Activated T-cell treated with anti-CD3 and anti-CD28 coated beads, Interleukin-2, amount 50 U/mL, for 4 hours (primary cell): ENCODE data around the gene TBC1D7. TPM values are rescaled to one million over a fixed set of nuclear protein-coding genes. Genes with fewer than 3 reads are reported as not detected.
A peak's percentile ranks its signal among the peaks of the same experiment; 100 is the strongest.

Experiments used
- ATAC-seq, 2 donors: fragments of 200-7000 bp; cut with Tn5 transposase; one replicate each; pipeline ENCODE4 v1.10.0; 2021
- DNase-seq: peaks from one replicate; pipeline ENCODE4 v3.0.0-alpha.2; 2020
- H3K27me3 Mint-ChIP-seq: one replicate; pipeline ENCODE4 v1.8.0; 2021; ENCODE audit warnings: low read depth, mixed read lengths
- H3K36me3 Mint-ChIP-seq: one replicate; pipeline ENCODE4 v1.8.0; 2022; ENCODE audit warnings: mixed read lengths; ENCODE audit not compliant: insufficient read depth
- H3K4me1 Mint-ChIP-seq: one replicate; pipeline ENCODE4 v1.8.0; 2021; ENCODE audit warnings: low read depth, mixed read lengths
- H3K4me3 Mint-ChIP-seq: one replicate; pipeline ENCODE4 v1.8.0; 2021; ENCODE audit warnings: mild to moderate bottlenecking, moderate library complexity, mixed read lengths
- H3K9me3 Mint-ChIP-seq: one replicate; pipeline ENCODE4 v1.8.0; 2021; ENCODE audit warnings: mixed read lengths
- total RNA-seq, 3 donors: library from RNA; stranded (reverse); gene quantifications; one replicate each; pipeline ENCODE4 v1.2.1, GENCODE V29; 2021

The TBC1D7 gene
- total RNA-seq, 3 donors from 2014 or later, result 12.9 to 18.4 (median 15.5) TPM

DNA sequence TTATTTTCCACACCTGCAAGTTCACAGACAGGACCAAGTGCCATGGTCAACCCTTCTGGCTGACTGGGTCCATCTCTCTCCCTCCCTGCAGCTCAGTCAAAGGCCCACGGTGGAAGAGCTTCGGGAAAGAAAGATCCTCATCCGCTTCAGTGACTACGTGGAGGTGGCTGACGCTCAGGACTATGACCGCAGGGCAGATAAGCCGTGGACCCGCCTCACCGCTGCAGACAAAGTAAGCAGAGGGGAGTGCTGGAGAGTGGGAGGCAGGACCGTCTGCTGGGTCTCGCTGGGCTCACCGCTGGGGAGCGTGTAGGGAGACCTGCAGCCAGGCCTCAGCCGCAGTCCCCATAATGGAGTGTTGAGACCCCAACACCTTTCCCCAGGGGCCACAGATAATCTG, 45.0 kb downstream of the TBC1D7 start:
- no peak overlapping the region for H3K4me3 Mint-ChIP-seq
- H3K27me3 Mint-ChIP-seq, result no peaks in the 10 kb centered on the region
- ATAC-seq, result no peak
- DNase-seq, result no peak
- H3K9me3 Mint-ChIP-seq, result peaks cover 13% of the 10 kb centered on the region
- peaks cover 2% of the 10 kb centered on the region for H3K36me3 Mint-ChIP-seq
- no peaks in the 10 kb centered on the region for H3K4me1 Mint-ChIP-seq

DNA sequence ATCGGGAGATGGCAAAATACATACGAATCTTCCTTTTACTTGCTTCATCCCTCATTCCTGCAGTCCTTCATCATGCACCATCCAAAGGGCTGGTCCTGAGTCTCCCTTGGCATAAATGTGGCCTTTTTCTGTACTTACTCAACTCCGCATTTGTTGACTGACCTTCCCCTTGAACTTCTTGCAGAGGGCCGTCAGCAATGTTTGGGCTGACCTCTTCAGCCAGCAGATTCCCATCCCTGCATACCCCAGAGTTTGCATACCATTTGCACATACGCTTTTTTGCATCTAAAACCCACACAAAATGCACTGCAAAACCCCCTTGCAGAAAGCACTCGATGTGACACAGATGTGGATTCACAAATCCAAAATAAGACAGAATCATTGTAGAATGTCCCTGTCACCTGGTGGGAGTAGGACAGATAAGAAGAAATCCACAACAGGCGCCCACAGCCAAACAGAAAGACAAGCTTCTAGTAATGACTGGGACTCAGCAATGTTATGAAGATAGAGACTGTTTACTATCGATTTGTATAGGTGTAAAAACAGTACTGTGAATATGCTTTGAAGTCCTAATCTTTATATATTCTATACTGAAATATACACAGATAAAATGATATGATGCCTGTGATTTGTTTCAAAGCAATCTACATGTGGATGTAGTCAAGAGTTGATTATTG, 45.8 kb downstream of the TBC1D7 start:
- Mint-ChIP-seq H3K4me3 (no peak overlapping the region), H3K9me3 (peaks cover 13% of the 10 kb centered on the region), H3K36me3 (peaks cover 2% of the 10 kb centered on the region), H3K4me1 (peaks cover 2% of the 10 kb centered on the region), H3K27me3 (no peaks in the 10 kb centered on the region)
- DNase-seq (no peak), ATAC-seq (peak in 1 of 2 donors; percentile 23)

DNA sequence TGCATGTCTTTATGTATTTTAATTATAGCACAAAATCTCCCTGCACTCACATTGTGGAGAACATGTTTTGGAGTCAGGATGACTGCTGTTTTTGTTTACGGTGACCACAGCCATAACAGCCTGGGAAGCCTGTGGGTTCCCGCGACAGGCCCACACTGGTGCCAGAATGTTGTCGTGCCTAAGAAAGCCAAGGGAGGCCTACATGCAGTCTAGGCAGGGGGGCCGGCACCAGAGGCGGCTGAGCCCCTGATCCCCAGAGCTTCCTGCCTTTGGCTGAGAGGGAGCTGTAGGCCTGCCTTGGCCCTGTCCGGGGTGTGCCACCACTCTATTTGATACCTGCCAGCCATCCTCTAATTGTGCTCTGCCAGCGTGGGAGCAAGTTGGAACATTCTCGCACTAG, 46.7 kb downstream of the TBC1D7 start:
- H3K4me1 Mint-ChIP-seq, result peaks cover 2% of the 10 kb centered on the region
- no peak for DNase-seq
- peaks cover 10% of the 10 kb centered on the region for H3K9me3 Mint-ChIP-seq
- no peaks in the 10 kb centered on the region for H3K36me3 Mint-ChIP-seq
- H3K4me3 Mint-ChIP-seq, result no peak overlapping the region
- H3K27me3 Mint-ChIP-seq, result no peaks in the 10 kb centered on the region
- ATAC-seq, result no peak

DNA sequence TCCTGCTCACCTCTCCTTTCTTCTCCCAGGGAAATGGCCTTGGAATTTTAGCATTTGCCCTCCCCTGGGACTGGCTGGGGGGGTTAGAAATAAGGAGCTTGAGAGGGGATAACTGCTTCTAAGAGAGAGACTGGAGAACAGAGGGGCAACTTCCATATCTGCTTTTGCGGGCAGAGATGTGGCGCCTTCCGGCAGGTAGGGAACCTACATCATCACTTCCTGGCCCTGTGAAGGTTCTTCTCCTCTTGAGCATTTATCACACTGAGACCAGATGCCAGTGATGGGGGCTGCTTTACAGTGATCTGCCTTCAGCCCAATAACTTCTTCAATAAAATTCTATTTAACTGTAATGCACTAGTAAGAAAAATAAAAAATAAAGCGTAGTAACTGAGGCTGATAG, 48.1 kb downstream of the TBC1D7 start:
- ATAC-seq, result no peak
- H3K9me3 Mint-ChIP-seq, result no peaks in the 10 kb centered on the region
- no peaks in the 10 kb centered on the region for H3K27me3 Mint-ChIP-seq
- no peak overlapping the region for H3K4me3 Mint-ChIP-seq
- peaks cover 5% of the 10 kb centered on the region for H3K4me1 Mint-ChIP-seq
- H3K36me3 Mint-ChIP-seq, result no peaks in the 10 kb centered on the region
- DNase-seq, result no peak

DNA sequence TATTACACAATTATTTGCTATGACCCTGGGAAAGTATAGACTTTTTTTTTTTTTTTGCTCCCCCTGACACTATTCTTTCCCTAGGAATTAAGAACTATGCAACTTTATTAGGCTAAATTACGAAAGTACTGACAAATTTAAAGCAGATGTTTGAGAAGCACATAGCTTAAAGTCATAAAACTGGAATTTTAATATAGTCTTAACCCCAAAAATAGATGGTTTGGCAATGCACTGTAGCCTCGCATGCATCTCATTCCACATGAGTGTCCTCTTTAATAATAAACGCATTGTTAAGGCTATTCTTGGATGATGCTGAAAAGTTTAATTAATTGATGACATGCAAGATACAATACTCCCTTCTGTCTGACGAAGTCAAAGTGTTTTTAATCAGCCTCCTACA, 49.3 kb downstream of the TBC1D7 start:
- H3K9me3 Mint-ChIP-seq, result no peaks in the 10 kb centered on the region
- no peaks in the 10 kb centered on the region for H3K27me3 Mint-ChIP-seq
- no peaks in the 10 kb centered on the region for H3K36me3 Mint-ChIP-seq
- DNase-seq (no peak), ATAC-seq (no peak)
- no peak overlapping the region for H3K4me3 Mint-ChIP-seq
- peaks cover 13% of the 10 kb centered on the region for H3K4me1 Mint-ChIP-seq

DNA sequence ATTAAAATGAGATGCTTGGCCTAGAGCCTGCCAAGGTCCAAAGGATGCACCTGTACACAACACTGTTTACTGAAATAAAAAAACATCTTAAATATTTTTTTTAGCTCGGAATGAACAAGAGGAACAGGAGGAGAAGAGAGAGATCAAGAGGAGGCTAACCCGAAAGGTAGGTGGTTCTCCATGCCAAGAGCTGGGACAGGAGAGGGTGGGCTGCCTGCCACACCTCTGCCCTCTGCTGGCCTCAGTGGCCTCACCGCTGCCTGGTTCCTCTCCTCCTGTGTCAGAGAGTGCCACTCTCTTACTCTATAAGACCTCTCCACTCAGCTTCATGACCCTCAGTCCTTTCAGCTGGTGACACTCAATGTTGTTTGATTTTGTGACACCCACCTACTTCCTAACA, 50.2 kb downstream of the TBC1D7 start:
- ATAC-seq, result no peak
- no peaks in the 10 kb centered on the region for H3K27me3 Mint-ChIP-seq

DNA sequence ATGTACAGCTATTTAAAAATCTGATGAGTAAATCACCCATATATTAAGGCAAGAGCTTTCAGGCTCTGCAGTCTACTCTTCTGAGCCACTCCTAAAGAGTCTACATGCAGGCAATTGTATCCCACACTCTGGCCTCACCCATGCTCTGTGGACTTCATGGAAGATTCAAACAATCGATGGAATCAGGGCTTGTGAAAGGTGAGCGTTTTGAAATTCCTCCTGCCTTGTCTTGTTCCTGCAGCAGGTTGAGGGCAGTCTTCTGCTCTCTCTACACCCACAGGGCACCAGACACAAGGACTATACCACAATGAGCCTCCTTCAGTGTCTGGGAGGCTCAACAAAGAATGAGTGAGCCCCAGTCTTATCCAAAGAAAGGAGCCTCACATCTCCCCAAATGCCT, 51.1 kb downstream of the TBC1D7 start:
- Mint-ChIP-seq H3K4me1 (peaks cover 27% of the 10 kb centered on the region), H3K9me3 (no peaks in the 10 kb centered on the region), H3K36me3 (no peaks in the 10 kb centered on the region), H3K4me3 (no peak overlapping the region), H3K27me3 (no peaks in the 10 kb centered on the region)
- ATAC-seq, result no peak
- DNase-seq, result no peak

More for the DNA sequence above, 50.2 kb downstream of the TBC1D7 start:
- no peak for DNase-seq
- no peak overlapping the region for H3K4me3 Mint-ChIP-seq
- H3K9me3 Mint-ChIP-seq, result no peaks in the 10 kb centered on the region
- peaks cover 21% of the 10 kb centered on the region for H3K4me1 Mint-ChIP-seq
- H3K36me3 Mint-ChIP-seq, result no peaks in the 10 kb centered on the region

DNA sequence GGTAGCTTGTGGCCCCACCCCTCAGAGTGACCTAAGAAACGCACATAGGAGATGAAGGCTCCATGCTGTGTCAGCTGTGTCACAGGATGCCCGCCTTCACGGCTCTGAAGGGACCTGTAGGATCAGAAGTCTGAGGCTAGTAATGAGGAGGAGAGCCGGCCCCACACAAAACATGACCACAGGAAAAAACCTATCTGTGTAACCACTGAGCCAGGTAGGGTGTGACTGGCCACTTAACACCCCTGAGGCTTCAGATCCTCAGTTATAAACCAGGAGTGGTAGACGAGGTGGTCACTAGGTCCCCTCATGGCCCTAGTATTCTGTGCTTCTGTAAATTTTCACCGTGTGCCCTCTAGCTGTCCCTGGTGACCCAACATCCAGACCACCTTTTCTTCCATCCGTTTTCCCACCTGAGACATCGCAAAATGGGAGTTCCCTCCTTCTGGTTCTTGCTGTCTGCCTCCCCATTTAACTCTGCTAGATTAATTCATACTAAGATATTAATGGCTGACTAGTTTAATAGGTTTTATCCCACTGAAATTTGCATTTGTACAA, 52.8 kb downstream of the TBC1D7 start:
- Mint-ChIP-seq H3K4me3 (no peak overlapping the region), H3K36me3 (no peaks in the 10 kb centered on the region)

DNA sequence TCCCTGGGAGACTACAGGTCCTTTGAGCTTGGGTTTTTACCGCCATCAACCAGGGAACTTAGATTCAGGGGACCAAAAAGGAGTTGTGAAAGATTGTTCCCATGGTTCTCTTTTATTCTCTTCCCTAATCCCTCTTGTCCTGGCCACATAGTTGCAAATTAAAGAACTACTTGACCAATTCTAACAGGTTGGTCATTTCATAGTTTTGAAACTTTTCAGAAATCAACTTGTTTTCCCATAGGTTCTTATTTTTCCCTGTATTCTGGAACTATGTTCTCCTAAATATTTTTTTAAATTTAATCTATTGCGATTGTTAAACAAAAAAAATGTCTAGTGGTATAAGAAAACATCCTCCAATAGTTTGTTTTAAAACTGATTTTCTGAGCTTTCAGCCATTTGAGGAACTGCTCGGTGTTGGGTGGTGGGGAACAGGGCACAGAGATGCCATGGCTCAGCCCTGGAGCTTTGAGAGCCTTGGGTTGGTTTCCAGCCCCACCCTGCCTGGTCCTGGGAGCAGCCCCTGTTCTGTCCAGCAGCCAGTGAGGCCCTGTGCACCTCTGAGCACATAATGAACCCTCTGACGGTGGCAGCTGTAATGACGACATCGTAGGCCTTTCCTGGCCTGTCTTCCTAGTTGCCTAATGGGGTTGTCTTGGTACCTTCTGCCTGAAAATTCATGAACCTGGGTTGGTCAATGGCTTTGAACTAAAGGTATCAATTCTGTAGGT, 53.5 kb downstream of the TBC1D7 start:
- Mint-ChIP-seq H3K9me3 (no peaks in the 10 kb centered on the region), H3K4me3 (peak overlapping the region; percentile 63), H3K27me3 (no peaks in the 10 kb centered on the region), H3K36me3 (no peaks in the 10 kb centered on the region), H3K4me1 (peaks cover 30% of the 10 kb centered on the region)
- no peak for DNase-seq
- no peak for ATAC-seq

More for the DNA sequence above, 52.8 kb downstream of the TBC1D7 start:
- no peak for ATAC-seq
- Mint-ChIP-seq H3K9me3 (no peaks in the 10 kb centered on the region), H3K4me1 (peaks cover 30% of the 10 kb centered on the region), H3K27me3 (no peaks in the 10 kb centered on the region)
- no peak for DNase-seq

DNA sequence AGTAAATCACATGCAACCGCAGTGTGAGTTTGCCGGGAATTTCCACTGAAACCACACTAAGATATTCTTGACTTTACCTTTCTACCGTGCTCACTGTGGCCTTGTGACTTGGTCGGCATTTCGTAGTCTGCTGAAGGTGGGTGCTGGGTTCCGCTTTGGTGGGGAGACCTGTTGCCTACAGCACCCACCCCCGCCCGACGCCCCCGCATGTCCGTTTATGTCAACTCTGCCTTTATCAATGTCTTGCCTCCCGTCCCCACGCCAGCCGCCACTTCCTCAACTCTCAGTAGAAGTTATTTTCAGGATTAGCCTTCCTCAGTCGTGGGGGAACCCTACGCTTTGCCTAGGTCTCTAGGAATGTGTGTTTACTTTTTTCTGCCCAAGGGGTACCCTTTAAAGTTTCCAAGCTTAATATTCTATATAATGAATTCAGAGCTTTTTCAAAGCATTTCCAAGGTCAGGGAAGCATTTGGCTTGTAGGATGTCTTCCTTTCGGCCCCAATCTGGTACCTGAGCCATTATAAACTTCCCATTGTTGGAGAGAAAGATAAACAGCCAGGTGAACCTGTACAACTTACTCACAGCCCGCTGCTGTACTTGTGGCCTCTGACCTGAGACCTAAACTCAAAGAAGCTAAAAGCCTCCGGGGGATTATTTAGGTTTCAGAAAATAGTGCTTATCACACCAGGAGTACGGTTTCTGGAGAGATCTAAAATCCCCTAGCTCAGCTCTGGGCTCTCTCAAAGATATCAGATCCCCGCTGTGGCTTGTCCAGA, 54.2 kb downstream of the TBC1D7 start:
- Mint-ChIP-seq H3K4me1 (peaks cover 30% of the 10 kb centered on the region), H3K4me3 (peak overlapping the region; percentile 63), H3K9me3 (no peaks in the 10 kb centered on the region), H3K36me3 (no peaks in the 10 kb centered on the region), H3K27me3 (no peaks in the 10 kb centered on the region)
- DNase-seq (peak; percentile 77), ATAC-seq (peak; percentile 96)

DNA sequence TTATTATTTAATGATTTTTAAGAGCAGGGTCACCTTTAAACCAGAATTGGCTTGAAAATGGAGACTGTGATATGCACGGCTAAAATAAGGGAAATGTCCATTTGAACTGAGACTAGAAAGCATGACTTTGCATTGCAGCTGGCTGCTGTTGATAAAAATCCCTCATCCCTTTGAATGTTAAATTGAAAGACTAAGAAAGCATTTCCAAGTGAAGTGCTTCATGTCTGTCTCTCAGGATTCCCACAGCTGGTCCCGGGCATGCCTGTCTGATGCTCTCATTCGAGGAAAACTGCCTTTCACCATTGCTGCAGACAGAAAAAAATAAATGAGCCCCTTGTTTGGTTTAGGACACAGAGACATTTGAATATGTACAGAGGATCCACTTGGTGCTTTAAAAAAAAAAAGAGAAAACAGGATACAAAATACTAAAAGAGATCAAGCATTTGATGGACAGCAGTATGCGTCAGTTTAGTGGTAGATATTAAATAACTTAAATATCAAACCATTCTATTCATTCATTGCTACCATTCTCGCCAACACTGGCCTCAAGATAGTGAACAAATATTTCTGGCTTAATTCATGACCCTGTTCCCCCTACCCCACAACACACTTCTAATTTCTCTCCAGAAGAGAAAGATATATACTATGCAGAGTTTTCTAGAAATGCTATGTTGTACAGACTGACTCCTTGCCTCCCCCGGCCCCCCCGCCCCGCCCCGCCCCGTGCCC, 55.0 kb downstream of the TBC1D7 start:
- Mint-ChIP-seq H3K9me3 (no peaks in the 10 kb centered on the region), H3K27me3 (no peaks in the 10 kb centered on the region), H3K4me1 (peaks cover 30% of the 10 kb centered on the region), H3K4me3 (peak overlapping the region; percentile 63), H3K36me3 (no peaks in the 10 kb centered on the region)
- no peak for DNase-seq
- ATAC-seq, result no peak

DNA sequence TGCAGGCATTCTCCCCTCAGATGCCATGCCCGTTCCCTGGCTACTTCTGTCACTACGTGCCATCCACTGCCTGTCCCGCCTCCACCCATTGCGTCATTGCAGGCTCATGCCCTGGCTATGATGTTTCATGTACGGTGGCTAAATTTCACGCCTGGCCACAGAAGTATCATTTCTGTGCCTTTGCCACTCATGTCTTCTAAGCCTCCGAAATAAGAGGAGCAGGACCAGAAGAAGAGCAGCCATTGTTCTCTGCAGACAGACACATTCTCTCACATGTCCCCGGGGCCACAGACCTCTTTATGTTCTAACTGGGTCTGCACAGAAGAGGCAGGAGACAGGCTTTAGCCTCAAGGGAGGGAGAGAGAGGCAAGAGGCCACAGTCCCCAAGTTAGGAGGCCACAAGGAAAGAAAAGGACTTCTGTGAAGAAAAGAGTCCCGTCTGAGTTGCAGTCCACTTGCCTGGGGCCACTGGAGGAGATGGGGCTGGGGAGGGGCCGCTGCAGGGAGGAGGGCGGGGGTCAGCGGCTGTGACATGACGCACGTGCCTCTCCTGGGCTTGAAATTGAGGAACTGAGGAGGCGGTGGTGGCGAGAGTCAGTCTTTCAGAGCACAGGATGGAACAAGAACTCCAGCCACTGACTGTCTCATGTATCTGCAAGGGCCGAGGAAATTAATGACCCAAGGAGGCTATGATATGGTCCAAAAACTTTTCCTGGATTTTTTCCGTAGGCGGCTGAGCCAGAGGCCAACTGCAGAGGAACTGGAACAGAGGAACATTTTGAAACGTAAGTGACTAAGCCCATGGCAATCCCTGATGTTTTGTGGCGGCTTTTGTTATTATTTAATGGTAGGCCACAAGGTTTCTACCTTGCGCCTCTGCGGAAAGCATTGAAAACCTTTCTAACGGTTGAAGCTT, 55.9 kb downstream of the TBC1D7 start:
- ATAC-seq (no peak), DNase-seq (no peak)
- H3K27me3 Mint-ChIP-seq, result no peaks in the 10 kb centered on the region
- peak overlapping the region; percentile 63 for H3K4me3 Mint-ChIP-seq
- H3K9me3 Mint-ChIP-seq, result no peaks in the 10 kb centered on the region
- no peaks in the 10 kb centered on the region for H3K36me3 Mint-ChIP-seq
- H3K4me1 Mint-ChIP-seq, result peaks cover 29% of the 10 kb centered on the region

DNA sequence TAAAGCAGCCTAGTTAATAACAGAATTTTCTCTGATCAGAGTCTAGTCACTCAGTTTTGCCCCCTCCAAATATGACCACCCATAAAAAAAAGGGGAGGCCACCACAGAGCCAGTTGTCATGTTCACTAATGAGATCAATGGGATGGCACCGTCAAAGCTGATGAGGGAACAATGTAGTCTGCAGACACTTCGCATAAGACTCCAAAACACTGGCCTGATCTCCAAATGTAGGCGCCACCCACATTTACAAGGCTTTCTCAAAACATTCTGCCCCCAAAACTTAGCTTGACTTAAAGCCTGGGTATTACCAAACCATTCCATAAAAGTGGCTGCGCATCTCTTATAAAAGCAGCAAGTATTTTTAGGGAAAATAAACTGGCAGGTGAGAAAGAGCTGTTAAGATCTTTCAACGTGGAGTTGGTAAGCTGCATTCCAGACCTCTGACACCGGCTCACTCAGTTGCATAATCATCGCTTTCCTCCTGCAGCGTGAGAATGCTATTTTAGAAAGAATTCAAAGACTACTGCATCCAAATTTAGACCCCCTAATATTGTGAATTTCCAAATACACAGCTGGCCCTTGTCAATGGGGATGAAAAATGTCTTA, 59.3 kb downstream of the TBC1D7 start:
- H3K36me3 Mint-ChIP-seq, result peaks cover 5% of the 10 kb centered on the region
- ATAC-seq, result no peak
- no peaks in the 10 kb centered on the region for H3K27me3 Mint-ChIP-seq
- DNase-seq, result no peak
- H3K9me3 Mint-ChIP-seq, result peaks cover 3% of the 10 kb centered on the region
- H3K4me3 Mint-ChIP-seq, result no peak overlapping the region
- H3K4me1 Mint-ChIP-seq, result peaks cover 21% of the 10 kb centered on the region
